SK-N-SH (cell line): ENCODE measurements around the gene MRM2. TPM values are rescaled to one million over a fixed set of nuclear protein-coding genes. Genes with fewer than 3 reads are reported as not detected.

Source experiments
- CTCF ChIA-PET: fragments of 300-600, 350-600 bp; formaldehyde crosslinking; extraction: SDS; loops from one replicate; lab custom pipeline; 2021; lab: Yijun Ruan, JAX
- POLR2A ChIA-PET: fragments of 350-600 bp; sonication (Branson Sonifier 250); formaldehyde crosslinking; extraction: SDS; loops from one replicate; lab custom pipeline; 2020; ENCODE audit warnings: antibody characterized with exemption, inconsistent platforms; lab: Yijun Ruan, JAX
- DNase-seq: peaks from one replicate; pipeline ENCODE4 v3.0.0; 2012
- H2AFZ ChIP-seq: fragments of 200-600 bp; sonication (generic); 2 replicates; pipeline ENCODE4 v1.8.1; 2016; ENCODE audit warnings: antibody characterized with exemption, mild to moderate bottlenecking, low read depth
- H3F3A ChIP-seq: fragments of 200-600 bp; sonication (generic); replicated peaks from 2 replicates; pipeline ENCODE3; 2016; ENCODE audit warnings: antibody characterized with exemption, mild to moderate bottlenecking; ENCODE audit not compliant: insufficient read depth
- H3K27ac ChIP-seq, 2 experiments: fragments of 200-500 bp in 1 of 2; fragments of 200-600 bp in 1 of 2; sonication (Bioruptor generic) in 1 of 2; sonication (generic), shearing (Covaris generic) in 1 of 2; 2 replicates each; pipeline versions ENCODE4 v1.5.1 to v1.6.1; 2014 to 2016; ENCODE audit warnings: low read depth in 2 of 2, inconsistent platforms in 1 of 2, low read length in 1 of 2, mild to moderate bottlenecking in 1 of 2, mixed read lengths in 1 of 2
- H3K27me3 ChIP-seq: fragments of 200-600 bp; sonication (generic), shearing (Covaris generic); 2 replicates; pipeline ENCODE4 v1.6.1; 2016; ENCODE audit warnings: mixed run types; ENCODE audit not compliant: insufficient read depth
- H3K36me3 ChIP-seq, 2 experiments: fragments of 200-500 bp in 1 of 2; fragments of 200-600 bp in 1 of 2; sonication (Bioruptor generic) in 1 of 2; sonication (generic) in 1 of 2; replicated peaks in 1 of 2; 2 replicates each; pipeline versions ENCODE3 to v1.5.1; 2014 to 2016; ENCODE audit warnings: low read length in 1 of 2, mild to moderate bottlenecking in 1 of 2; ENCODE audit not compliant: insufficient read depth in 2 of 2, control insufficient read depth in 1 of 2
- H3K4me1 ChIP-seq, 2 experiments: fragments of 200-500 bp in 1 of 2; fragments of 200-600 bp in 1 of 2; sonication (Bioruptor generic) in 1 of 2; sonication (generic), shearing (Covaris generic) in 1 of 2; 2 replicates each; pipeline versions ENCODE4 v1.5.1 to v1.6.1; 2014 to 2016; ENCODE audit warnings: low read depth in 1 of 2, low read length in 1 of 2, mixed run types in 1 of 2; ENCODE audit not compliant: insufficient read depth in 2 of 2, control insufficient read depth in 1 of 2
- H3K4me2 ChIP-seq: fragments of 200-600 bp; sonication (generic), shearing (Covaris generic); 2 replicates; pipeline ENCODE4 v1.6.1; 2017; ENCODE audit warnings: mixed run types
- H3K4me3 ChIP-seq, 2 experiments: fragments of 200-500 bp in 1 of 2; fragments of 200-600 bp in 1 of 2; sonication (Bioruptor generic) in 1 of 2; sonication (generic), shearing (Covaris generic) in 1 of 2; 2 replicates each; pipeline versions ENCODE4 v1.5.1 to v1.8.1; 2014 to 2016; ENCODE audit warnings: low read depth in 2 of 2, inconsistent platforms in 1 of 2, low read length in 1 of 2, mild to moderate bottlenecking in 1 of 2, mixed read lengths in 1 of 2, moderate library complexity in 1 of 2
- H3K79me2 ChIP-seq: fragments of 200-600 bp; sonication (generic); 2 replicates; pipeline ENCODE4 v1.8.1; 2017; ENCODE audit warnings: mild to moderate bottlenecking; ENCODE audit not compliant: insufficient read depth
- H3K9ac ChIP-seq: fragments of 200-600 bp; sonication (generic); 2 replicates; pipeline ENCODE4 v1.6.1; 2017; ENCODE audit warnings: mixed run types
- H3K9me2 ChIP-seq: fragments of 200-600 bp; sonication (generic); 2 replicates; pipeline ENCODE4 v1.6.1; 2017; ENCODE audit warnings: mixed run types
- H3K9me3 ChIP-seq: fragments of 200-600 bp; sonication (generic); 2 replicates; pipeline ENCODE4 v1.6.1; 2017; ENCODE audit warnings: mixed run types, mild to moderate bottlenecking, moderate library complexity
- H4K20me1 ChIP-seq: fragments of 200-600 bp; sonication (generic); 2 replicates; pipeline ENCODE4 v1.6.1; 2017; ENCODE audit warnings: mild to moderate bottlenecking, mixed run types; ENCODE audit not compliant: insufficient read depth
- EP300 ChIP-seq, 2 experiments: IDR thresholded peaks; 2 replicates each; pipeline versions ENCODE4 v1.4.0 to v1.6.1; 2012; ENCODE audit warnings: borderline replicate concordance in 1 of 2, low read depth in 1 of 2, low read length in 1 of 2
- FOXJ3 ChIP-seq: sonication (generic); formaldehyde crosslinking; IDR thresholded peaks from 2 replicates; pipeline ENCODE4 v1.5.1; 2020; ENCODE audit warnings: mild to moderate bottlenecking, missing genetic modification reagents
- FOXM1 ChIP-seq: IDR thresholded peaks from 2 replicates; pipeline ENCODE4 v1.4.0; 2012; ENCODE audit warnings: low read depth, mild to moderate bottlenecking
- GABPA ChIP-seq: IDR thresholded peaks from 2 replicates; pipeline ENCODE4 v1.4.0; 2012; ENCODE audit warnings: low read depth, mild to moderate bottlenecking
- GATA2 ChIP-seq: sonication (generic); formaldehyde crosslinking; IDR thresholded peaks from 2 replicates; pipeline ENCODE4 v1.5.0; 2020; ENCODE audit warnings: mild to moderate bottlenecking, missing genetic modification reagents
- JUND ChIP-seq: IDR thresholded peaks from 2 replicates; pipeline ENCODE4 v1.4.0; 2012
- MXI1 ChIP-seq: IDR thresholded peaks from 2 replicates; pipeline ENCODE4 v1.6.1; 2012; ENCODE audit warnings: mild to moderate bottlenecking, low read depth, low read length, improper control_type of control experiment
- NFIC ChIP-seq: IDR thresholded peaks from 2 replicates; pipeline ENCODE4 v1.4.0; 2012; ENCODE audit warnings: borderline replicate concordance
- NRF1 ChIP-seq: IDR thresholded peaks from 2 replicates; pipeline ENCODE4 v1.6.1; 2012; ENCODE audit warnings: low read depth, mild to moderate bottlenecking, low read length
- POLR2AphosphoS5 ChIP-seq: IDR thresholded peaks from 2 replicates; pipeline ENCODE4 v1.6.1; 2012; ENCODE audit warnings: low read depth, low read length
- RAD21 ChIP-seq: IDR thresholded peaks from 2 replicates; pipeline ENCODE4 v1.6.1; 2012; ENCODE audit warnings: mild to moderate bottlenecking, low read length
- RCOR1 ChIP-seq: fragments of 150-350 bp; IDR thresholded peaks from 2 replicates; pipeline ENCODE4 v1.6.1; 2017; ENCODE audit warnings: antibody characterized with exemption, low read length
- RFX5 ChIP-seq: IDR thresholded peaks from 2 replicates; pipeline ENCODE4 v1.6.1; 2012; ENCODE audit warnings: mild to moderate bottlenecking, improper control_type of control experiment, low read length
- SIN3A ChIP-seq: IDR thresholded peaks from 2 replicates; pipeline ENCODE4 v1.6.1; 2012; ENCODE audit warnings: low read depth, mild to moderate bottlenecking, low read length, moderate library complexity, borderline replicate concordance
- SMC3 ChIP-seq: IDR thresholded peaks from 2 replicates; pipeline ENCODE4 v1.6.1; 2012; ENCODE audit warnings: low read depth, low read length, improper control_type of control experiment
- TEAD4 ChIP-seq: IDR thresholded peaks from 2 replicates; pipeline ENCODE4 v1.4.0; 2012; ENCODE audit warnings: mild to moderate bottlenecking, borderline replicate concordance; ENCODE audit not compliant: insufficient read depth
- WGBS: methylation state at CpG from one replicate; pipeline ENCODE4 v1.1.6; 2017; ENCODE audit warnings: low lambda C conversion rate; 5-methylcytosine and 5-hydroxymethylcytosine counted together
- polyA plus RNA-seq, 3 experiments: library from polyadenylated mRNA; depleted of rRNA; stranded (reverse); fragments of >200 nt; gene quantifications; 2 replicates each; pipeline ENCODE4 v1.2.3, GENCODE V29; 2012
- TF ChIP-seq, protein P1 (sequence below): IDR thresholded peaks from 2 replicates; pipeline ENCODE4 v1.4.0; 2012; ENCODE audit warnings: low read depth, borderline replicate concordance
- TF ChIP-seq, protein P2 (sequence below): fragments of 150-350 bp; IDR thresholded peaks from 2 replicates; pipeline ENCODE4 v1.6.1; 2017; ENCODE audit warnings: antibody characterized with exemption, low read length, low read depth, borderline replicate concordance
- TF ChIP-seq, protein P3 (sequence below): IDR thresholded peaks from 2 replicates; pipeline ENCODE4 v1.6.1; 2012; ENCODE audit warnings: mild to moderate bottlenecking, low read depth, low read length, moderate library complexity
- TF ChIP-seq, protein P4 (sequence below): IDR thresholded peaks from 2 replicates; pipeline ENCODE4 v1.4.0; 2012; ENCODE audit warnings: low read depth, borderline replicate concordance
- TF ChIP-seq, protein P5 (sequence below): fragments of 150-350 bp; IDR thresholded peaks from 2 replicates; pipeline ENCODE4 v1.6.1; 2016; ENCODE audit warnings: mild to moderate bottlenecking, low read depth, low read length

The MRM2 gene
- polyA plus RNA-seq, 1 of the 3 experiments (the other 2 are of a cell fraction): 30.7 TPM

DNA sequence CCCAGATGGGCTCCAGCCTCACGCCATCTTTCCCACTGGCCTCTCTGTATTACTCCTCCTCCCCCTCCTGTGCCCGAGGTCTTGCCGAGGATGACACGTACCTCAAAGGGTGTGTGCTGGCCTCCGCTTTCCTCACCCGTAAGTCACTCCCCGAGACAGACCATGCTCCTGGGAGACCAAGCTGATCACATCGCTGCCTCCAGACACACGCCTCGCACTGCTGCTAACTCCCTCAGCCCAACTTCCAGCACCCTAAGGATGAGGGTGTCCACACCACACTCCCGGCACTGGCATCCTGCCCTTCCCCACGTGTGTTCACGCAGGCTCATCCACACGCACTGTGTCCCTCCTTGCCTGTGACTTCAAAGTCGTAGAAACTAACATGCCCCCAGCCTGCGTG is 33.3 kb downstream of the MRM2 start (continued):
- TF ChIP-seq, protein P1, sequence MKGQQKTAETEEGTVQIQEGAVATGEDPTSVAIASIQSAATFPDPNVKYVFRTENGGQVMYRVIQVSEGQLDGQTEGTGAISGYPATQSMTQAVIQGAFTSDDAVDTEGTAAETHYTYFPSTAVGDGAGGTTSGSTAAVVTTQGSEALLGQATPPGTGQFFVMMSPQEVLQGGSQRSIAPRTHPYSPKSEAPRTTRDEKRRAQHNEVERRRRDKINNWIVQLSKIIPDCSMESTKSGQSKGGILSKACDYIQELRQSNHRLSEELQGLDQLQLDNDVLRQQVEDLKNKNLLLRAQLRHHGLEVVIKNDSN: no peak
- TF ChIP-seq NFIC (no peak), JUND (no peak), NRF1 (no peak), TEAD4 (no peak)
- TF ChIP-seq, all 33 proteins: peak for 0

DNA sequence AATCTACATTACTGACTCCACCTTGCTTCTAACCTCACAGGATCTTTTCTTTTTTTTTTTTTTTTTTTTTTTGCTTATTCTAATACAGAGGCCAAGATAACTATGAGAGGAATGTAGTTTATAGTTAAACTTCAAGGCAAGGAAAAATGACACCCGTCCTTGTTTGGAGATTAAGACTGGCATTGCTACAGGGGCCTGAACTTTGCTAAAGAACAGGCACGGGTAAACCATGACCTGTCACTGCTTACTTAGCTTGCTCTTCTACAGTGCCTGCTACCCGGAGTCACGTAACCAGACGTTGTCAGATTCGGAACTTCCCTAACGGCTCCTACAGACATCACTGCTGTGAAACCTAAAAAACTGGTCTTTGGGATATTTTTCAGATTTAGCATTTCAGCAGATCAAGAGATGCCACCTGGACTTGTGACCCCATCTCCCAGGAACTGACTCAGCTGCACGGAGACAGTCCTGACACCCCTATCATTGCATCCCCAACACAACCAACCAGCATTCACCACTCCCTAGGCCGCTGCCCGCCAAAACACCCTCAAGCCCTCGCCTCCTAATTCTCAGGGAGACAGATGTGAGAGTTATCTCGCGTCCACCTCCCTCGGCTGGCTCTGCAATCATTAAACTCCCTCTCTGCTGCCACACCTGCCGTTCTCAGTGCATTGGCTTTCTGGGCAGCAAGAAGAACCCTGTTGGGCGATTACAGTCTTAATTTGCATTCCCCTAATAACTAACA is 36.8 kb downstream of the MRM2 start:
- Histone ChIP-seq H3K27ac (peak overlapping the region in 1 of 2 experiments; percentile 80; a peak in 2 of 4 replicates), H4K20me1 (0 out of 2 replicates have a peak, but pooled peaks cover 5% of the 10 kb centered on the region), H3K9me2 (no peaks in the 10 kb centered on the region), H3K79me2 (no peaks in the 10 kb centered on the region), H3K4me2 (no peak overlapping the region), H3K36me3 (peaks cover 18 to 26% of the 10 kb centered on the region in 2 experiments), H3K4me1 (peaks cover 4 to 43% of the 10 kb centered on the region in 2 experiments; a peak in 2 of 4 replicates), H3K9me3 (no peaks in the 10 kb centered on the region), H2AFZ (no peak overlapping the region), H3K9ac (no peak overlapping the region), H3K4me3 (no peak overlapping the region), H3F3A (no peaks in the 10 kb centered on the region), H3K27me3 (no peaks in the 10 kb centered on the region)
- TF ChIP-seq, protein P2, sequence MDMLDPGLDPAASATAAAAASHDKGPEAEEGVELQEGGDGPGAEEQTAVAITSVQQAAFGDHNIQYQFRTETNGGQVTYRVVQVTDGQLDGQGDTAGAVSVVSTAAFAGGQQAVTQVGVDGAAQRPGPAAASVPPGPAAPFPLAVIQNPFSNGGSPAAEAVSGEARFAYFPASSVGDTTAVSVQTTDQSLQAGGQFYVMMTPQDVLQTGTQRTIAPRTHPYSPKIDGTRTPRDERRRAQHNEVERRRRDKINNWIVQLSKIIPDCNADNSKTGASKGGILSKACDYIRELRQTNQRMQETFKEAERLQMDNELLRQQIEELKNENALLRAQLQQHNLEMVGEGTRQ: no peak
- no peak for TF ChIP-seq MXI1
- TF ChIP-seq FOXM1: no peak
- TF ChIP-seq, protein P3, sequence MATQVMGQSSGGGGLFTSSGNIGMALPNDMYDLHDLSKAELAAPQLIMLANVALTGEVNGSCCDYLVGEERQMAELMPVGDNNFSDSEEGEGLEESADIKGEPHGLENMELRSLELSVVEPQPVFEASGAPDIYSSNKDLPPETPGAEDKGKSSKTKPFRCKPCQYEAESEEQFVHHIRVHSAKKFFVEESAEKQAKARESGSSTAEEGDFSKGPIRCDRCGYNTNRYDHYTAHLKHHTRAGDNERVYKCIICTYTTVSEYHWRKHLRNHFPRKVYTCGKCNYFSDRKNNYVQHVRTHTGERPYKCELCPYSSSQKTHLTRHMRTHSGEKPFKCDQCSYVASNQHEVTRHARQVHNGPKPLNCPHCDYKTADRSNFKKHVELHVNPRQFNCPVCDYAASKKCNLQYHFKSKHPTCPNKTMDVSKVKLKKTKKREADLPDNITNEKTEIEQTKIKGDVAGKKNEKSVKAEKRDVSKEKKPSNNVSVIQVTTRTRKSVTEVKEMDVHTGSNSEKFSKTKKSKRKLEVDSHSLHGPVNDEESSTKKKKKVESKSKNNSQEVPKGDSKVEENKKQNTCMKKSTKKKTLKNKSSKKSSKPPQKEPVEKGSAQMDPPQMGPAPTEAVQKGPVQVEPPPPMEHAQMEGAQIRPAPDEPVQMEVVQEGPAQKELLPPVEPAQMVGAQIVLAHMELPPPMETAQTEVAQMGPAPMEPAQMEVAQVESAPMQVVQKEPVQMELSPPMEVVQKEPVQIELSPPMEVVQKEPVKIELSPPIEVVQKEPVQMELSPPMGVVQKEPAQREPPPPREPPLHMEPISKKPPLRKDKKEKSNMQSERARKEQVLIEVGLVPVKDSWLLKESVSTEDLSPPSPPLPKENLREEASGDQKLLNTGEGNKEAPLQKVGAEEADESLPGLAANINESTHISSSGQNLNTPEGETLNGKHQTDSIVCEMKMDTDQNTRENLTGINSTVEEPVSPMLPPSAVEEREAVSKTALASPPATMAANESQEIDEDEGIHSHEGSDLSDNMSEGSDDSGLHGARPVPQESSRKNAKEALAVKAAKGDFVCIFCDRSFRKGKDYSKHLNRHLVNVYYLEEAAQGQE: no peak
- no peak for TF ChIP-seq SMC3
- TF ChIP-seq, protein P4, sequence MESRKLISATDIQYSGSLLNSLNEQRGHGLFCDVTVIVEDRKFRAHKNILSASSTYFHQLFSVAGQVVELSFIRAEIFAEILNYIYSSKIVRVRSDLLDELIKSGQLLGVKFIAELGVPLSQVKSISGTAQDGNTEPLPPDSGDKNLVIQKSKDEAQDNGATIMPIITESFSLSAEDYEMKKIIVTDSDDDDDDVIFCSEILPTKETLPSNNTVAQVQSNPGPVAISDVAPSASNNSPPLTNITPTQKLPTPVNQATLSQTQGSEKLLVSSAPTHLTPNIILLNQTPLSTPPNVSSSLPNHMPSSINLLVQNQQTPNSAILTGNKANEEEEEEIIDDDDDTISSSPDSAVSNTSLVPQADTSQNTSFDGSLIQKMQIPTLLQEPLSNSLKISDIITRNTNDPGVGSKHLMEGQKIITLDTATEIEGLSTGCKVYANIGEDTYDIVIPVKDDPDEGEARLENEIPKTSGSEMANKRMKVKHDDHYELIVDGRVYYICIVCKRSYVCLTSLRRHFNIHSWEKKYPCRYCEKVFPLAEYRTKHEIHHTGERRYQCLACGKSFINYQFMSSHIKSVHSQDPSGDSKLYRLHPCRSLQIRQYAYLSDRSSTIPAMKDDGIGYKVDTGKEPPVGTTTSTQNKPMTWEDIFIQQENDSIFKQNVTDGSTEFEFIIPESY: no peak
- TF ChIP-seq RCOR1: no peak
- TF ChIP-seq POLR2AphosphoS5: no peak
- TF ChIP-seq RFX5: no peak
- TF ChIP-seq, protein P1: no peak
- no peak for TF ChIP-seq SIN3A
- TF ChIP-seq, protein P5, sequence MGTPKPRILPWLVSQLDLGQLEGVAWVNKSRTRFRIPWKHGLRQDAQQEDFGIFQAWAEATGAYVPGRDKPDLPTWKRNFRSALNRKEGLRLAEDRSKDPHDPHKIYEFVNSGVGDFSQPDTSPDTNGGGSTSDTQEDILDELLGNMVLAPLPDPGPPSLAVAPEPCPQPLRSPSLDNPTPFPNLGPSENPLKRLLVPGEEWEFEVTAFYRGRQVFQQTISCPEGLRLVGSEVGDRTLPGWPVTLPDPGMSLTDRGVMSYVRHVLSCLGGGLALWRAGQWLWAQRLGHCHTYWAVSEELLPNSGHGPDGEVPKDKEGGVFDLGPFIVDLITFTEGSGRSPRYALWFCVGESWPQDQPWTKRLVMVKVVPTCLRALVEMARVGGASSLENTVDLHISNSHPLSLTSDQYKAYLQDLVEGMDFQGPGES: no peak
- TF ChIP-seq GATA2: no peak
- no peak for TF ChIP-seq FOXJ3 (CRISPR knock-in tag)
- no peak for TF ChIP-seq GABPA
- TF ChIP-seq RAD21: no peak
- TF ChIP-seq EP300 (IDR thresholded peaks at IDR 0.05; ENCODE audit: borderline replicate concordance in 1 of 2, low read depth in 1 of 2, low read length in 1 of 2): no peak
- TF ChIP-seq NFIC: no peak
- ChIA-PET CTCF (interaction anchor here (0.7 to 3.6 kb wide), 4 partner anchors 11 to 541 kb away, joined by 3 to 24 read pairs (median 3); no protein-coding TSS in a partner anchor), POLR2A (no interaction called here)
- peak; percentile 11 for DNase-seq
- WGBS: 94% methylated on average over 16 of the region's 16 CpGs
